ENCODE data around the gene RNF19B. TPM values are rescaled to one million over a fixed set of nuclear protein-coding genes. Genes with fewer than 3 reads are reported as not detected.

The RNF19B gene
- total RNA-seq, 2 experiments from 2014 or later = 33.4 to 37.4 TPM

GRCh38 chr1:32890516-32891240 lies 73.9 kb downstream of the RNF19B start:
- Histone ChIP-seq H3K9me3 (ENCODE audit: control insufficient read depth in 1 of 2, insufficient read depth in 1 of 2, low read length in 2 of 2) (peaks cover 0 to 31% of the 10 kb centered on the region in 2 experiments), H3K27me3 (ENCODE audit: control insufficient read depth in 1 of 2, insufficient read depth in 2 of 2, low read length in 2 of 2) (peaks cover 63 to 90% of the 10 kb centered on the region in 2 experiments), H3K4me1 (ENCODE audit: insufficient read depth, low read length) (peaks cover 28% of the 10 kb centered on the region), H3K27ac (ENCODE audit: low read depth in 1 of 2, low read length in 2 of 2) (no peak overlapping the region), H3K36me3 (ENCODE audit: insufficient read depth, low read length) (no peaks in the 10 kb centered on the region), H3K4me3 (ENCODE audit: low read length) (no peak overlapping the region)
- TF ChIP-seq, protein P1, sequence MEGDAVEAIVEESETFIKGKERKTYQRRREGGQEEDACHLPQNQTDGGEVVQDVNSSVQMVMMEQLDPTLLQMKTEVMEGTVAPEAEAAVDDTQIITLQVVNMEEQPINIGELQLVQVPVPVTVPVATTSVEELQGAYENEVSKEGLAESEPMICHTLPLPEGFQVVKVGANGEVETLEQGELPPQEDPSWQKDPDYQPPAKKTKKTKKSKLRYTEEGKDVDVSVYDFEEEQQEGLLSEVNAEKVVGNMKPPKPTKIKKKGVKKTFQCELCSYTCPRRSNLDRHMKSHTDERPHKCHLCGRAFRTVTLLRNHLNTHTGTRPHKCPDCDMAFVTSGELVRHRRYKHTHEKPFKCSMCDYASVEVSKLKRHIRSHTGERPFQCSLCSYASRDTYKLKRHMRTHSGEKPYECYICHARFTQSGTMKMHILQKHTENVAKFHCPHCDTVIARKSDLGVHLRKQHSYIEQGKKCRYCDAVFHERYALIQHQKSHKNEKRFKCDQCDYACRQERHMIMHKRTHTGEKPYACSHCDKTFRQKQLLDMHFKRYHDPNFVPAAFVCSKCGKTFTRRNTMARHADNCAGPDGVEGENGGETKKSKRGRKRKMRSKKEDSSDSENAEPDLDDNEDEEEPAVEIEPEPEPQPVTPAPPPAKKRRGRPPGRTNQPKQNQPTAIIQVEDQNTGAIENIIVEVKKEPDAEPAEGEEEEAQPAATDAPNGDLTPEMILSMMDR (IDR thresholded peaks at IDR 0.05) = no peak
- ChIA-PET CTCF (no interaction called here), POLR2A (no interaction called here)
- H3K9me3 Mint-ChIP-seq = no peaks in the 10 kb centered on the region
- no peak overlapping the region for H3K27ac Mint-ChIP-seq
- no peaks in the 10 kb centered on the region for H3K36me3 Mint-ChIP-seq (ENCODE audit: low read depth)
- peaks cover 11% of the 10 kb centered on the region for H3K4me1 Mint-ChIP-seq (ENCODE audit: low read depth)
- no peak overlapping the region for H3K4me3 Mint-ChIP-seq
- intact Hi-C loops (cut with DNase I, micrococcal nuclease) = no loop called here
- H3K27me3 Mint-ChIP-seq = peaks cover 89% of the 10 kb centered on the region
- no peak for ATAC-seq (ENCODE audit: poor library complexity)
- no peak for DNase-seq

GRCh38 chr1:32889731-32890278 lies 74.8 kb downstream of the RNF19B start:
- ATAC-seq (ENCODE audit: poor library complexity) = no peak
- no peak overlapping the region for H3K4me3 Mint-ChIP-seq
- peaks cover 28% of the 10 kb centered on the region for H3K4me1 ChIP-seq (ENCODE audit: insufficient read depth, low read length)
- peaks cover 11% of the 10 kb centered on the region for H3K4me1 Mint-ChIP-seq (ENCODE audit: low read depth)
- no peaks in the 10 kb centered on the region for H3K9me3 Mint-ChIP-seq
- ChIA-PET POLR2A (no interaction called here), CTCF (no interaction called here)
- H3K4me3 ChIP-seq (ENCODE audit: low read length) = no peak overlapping the region
- H3K36me3 Mint-ChIP-seq (ENCODE audit: low read depth) = no peaks in the 10 kb centered on the region
- TF ChIP-seq, protein P1 (IDR thresholded peaks at IDR 0.05) = no peak
- H3K9me3 ChIP-seq (ENCODE audit: control insufficient read depth in 1 of 2, insufficient read depth in 1 of 2, low read length in 2 of 2) = peaks cover 0 to 31% of the 10 kb centered on the region in 2 experiments
- DNase-seq = no peak
- H3K27ac Mint-ChIP-seq = no peak overlapping the region
- H3K27me3 ChIP-seq (ENCODE audit: control insufficient read depth in 1 of 2, insufficient read depth in 2 of 2, low read length in 2 of 2) = peaks cover 67 to 94% of the 10 kb centered on the region in 2 experiments
- intact Hi-C loops (cut with DNase I, micrococcal nuclease) = no loop called here
- H3K27me3 Mint-ChIP-seq = peaks cover 93% of the 10 kb centered on the region
- no peak overlapping the region for H3K27ac ChIP-seq (ENCODE audit: low read depth in 1 of 2, low read length in 2 of 2)
- no peaks in the 10 kb centered on the region for H3K36me3 ChIP-seq (ENCODE audit: insufficient read depth, low read length)

GRCh38 chr1:32888677-32889420 lies 75.8 kb downstream of the RNF19B start:
- H3K4me3 Mint-ChIP-seq = no peak overlapping the region
- TF ChIP-seq, protein P1 (IDR thresholded peaks at IDR 0.05) = no peak
- peaks cover 11% of the 10 kb centered on the region for H3K4me1 Mint-ChIP-seq (ENCODE audit: low read depth)
- intact Hi-C loops (cut with DNase I, micrococcal nuclease) = no loop called here
- ATAC-seq (ENCODE audit: poor library complexity) (no peak), DNase-seq (no peak)
- Histone ChIP-seq H3K4me1 (ENCODE audit: insufficient read depth, low read length) (peaks cover 26% of the 10 kb centered on the region), H3K36me3 (ENCODE audit: insufficient read depth, low read length) (no peaks in the 10 kb centered on the region), H3K9me3 (ENCODE audit: control insufficient read depth in 1 of 2, insufficient read depth in 1 of 2, low read length in 2 of 2) (peaks cover 0 to 28% of the 10 kb centered on the region in 2 experiments), H3K27ac (ENCODE audit: low read depth in 1 of 2, low read length in 2 of 2) (no peak overlapping the region), H3K4me3 (ENCODE audit: low read length) (no peak overlapping the region), H3K27me3 (ENCODE audit: control insufficient read depth in 1 of 2, insufficient read depth in 2 of 2, low read length in 2 of 2) (peaks cover 72 to 97% of the 10 kb centered on the region in 2 experiments)
- POLR2A ChIA-PET = interaction anchor here (0.5 kb wide), 1 partner anchor 88 kb away, joined by 3 read pairs; no protein-coding TSS in a partner anchor
- CTCF ChIA-PET = no interaction called here
- H3K36me3 Mint-ChIP-seq (ENCODE audit: low read depth) = no peaks in the 10 kb centered on the region
- H3K9me3 Mint-ChIP-seq = no peaks in the 10 kb centered on the region
- H3K27ac Mint-ChIP-seq = no peak overlapping the region
- peaks cover 91% of the 10 kb centered on the region for H3K27me3 Mint-ChIP-seq
